GM19395 (cell line): Measurements from ENCODE around the gene SAMD8.

ENCODE experiments used
- ATAC-seq: cut with Tn5 transposase; IDR thresholded peaks from one replicate; pipeline ENCODE4 v1.9.1; 2021; ENCODE audit warnings: mild to moderate bottlenecking, moderate library complexity; ENCODE audit not compliant: unreplicated experiment

Gene SAMD8

GRCh38 chr10:75084834-75085384 lies 26.5 kb upstream of the SAMD8 start:
- ATAC-seq = no peak

GRCh38 chr10:75086278-75086934 lies 25.1 kb upstream of the SAMD8 start:
- no peak for ATAC-seq

- ATAC-seq = no peak
These were observed 22.8 kb upstream of the SAMD8 start for GRCh38 chr10:75088640-75089039.

- no peak for ATAC-seq
These were observed 21.8 kb upstream of the SAMD8 start for GRCh38 chr10:75089634-75090033.

- no peak for ATAC-seq
These were observed 20.3 kb upstream of the SAMD8 start for GRCh38 chr10:75091146-75091545.

- ATAC-seq = no peak
These were observed 17.0 kb upstream of the SAMD8 start for GRCh38 chr10:75094465-75094864.

- no peak for ATAC-seq
These were observed 15.8 kb upstream of the SAMD8 start for GRCh38 chr10:75095631-75096030.

GRCh38 chr10:75096749-75097148 lies 14.7 kb upstream of the SAMD8 start:
- no peak for ATAC-seq

- no peak for ATAC-seq
These were observed 13.7 kb upstream of the SAMD8 start for GRCh38 chr10:75097666-75098285.

GRCh38 chr10:75098902-75099673 lies 12.4 kb upstream of the SAMD8 start:
- ATAC-seq = no peak

- ATAC-seq = peak; percentile 63
These were observed 11.3 kb upstream of the SAMD8 start for GRCh38 chr10:75099952-75100763.

- ATAC-seq = no peak
These were observed 10.6 kb upstream of the SAMD8 start for GRCh38 chr10:75100764-75101291.

- no peak for ATAC-seq
These were observed 9.8 kb upstream of the SAMD8 start for GRCh38 chr10:75101416-75102251.

- ATAC-seq = no peak
These were observed 8.4 kb upstream of the SAMD8 start for GRCh38 chr10:75102830-75103673.

- ATAC-seq = no peak
These were observed 7.4 kb upstream of the SAMD8 start for GRCh38 chr10:75103881-75104686.

- ATAC-seq = no peak
These were observed 6.6 kb upstream of the SAMD8 start for GRCh38 chr10:75104842-75105241.

GRCh38 chr10:75105576-75106197 lies 5.8 kb upstream of the SAMD8 start:
- ATAC-seq = no peak

GRCh38 chr10:75106242-75106641 lies 5.2 kb upstream of the SAMD8 start:
- no peak for ATAC-seq
